Transverse colon (tissue), 3 donors: ENCODE measurements around the gene FITM1.

Experiments
- CTCF ChIP-seq, 5 experiments: fragments of 200-600 bp in 3 of 5; fragments of 450-650 bp in 2 of 5; sonication (generic) in 3 of 5; IDR thresholded peaks; 1 replicate in 2 of 5; 2 replicates in 3 of 5; pipeline ENCODE4 v1.5.1; 2016 to 2017; ENCODE audit warnings: antibody characterized with exemption in 5 of 5, inconsistent platforms in 3 of 5, mild to moderate bottlenecking in 2 of 5, moderate library complexity in 1 of 5
- POLR2A ChIP-seq: fragments of 450-650 bp; IDR thresholded peaks from one replicate; pipeline ENCODE4 v1.6.1; 2016; ENCODE audit warnings: antibody characterized with exemption, mild to moderate bottlenecking, moderate library complexity

GRCh38 chr14:24150567-24150966 is 20.1 kb downstream of the FITM1 start:
- no peak for TF ChIP-seq POLR2A
- no peak for TF ChIP-seq CTCF (IDR thresholded peaks at IDR 0.05)
